Choroid plexus epithelial cell (primary cell): Measurements from ENCODE around the gene CLCF1.

Experiments used
- DNase-seq: peaks from one replicate; pipeline ENCODE4 v3.0.0-alpha.2; 2010; ENCODE audit warnings: low read depth
- H3K4me3 ChIP-seq: 2 replicates; pipeline ENCODE4 v1.5.1; 2011; ENCODE audit warnings: low read depth, mild to moderate bottlenecking, control low read depth, low read length, moderate library complexity
- TF ChIP-seq, protein P1 (sequence below): conservative IDR thresholded peaks from 2 replicates; pipeline ENCODE4 v1.5.1; 2011; ENCODE audit warnings: low read depth, mild to moderate bottlenecking, control low read depth, inconsistent platforms, low read length, moderate library complexity

The CLCF1 gene

DNA sequence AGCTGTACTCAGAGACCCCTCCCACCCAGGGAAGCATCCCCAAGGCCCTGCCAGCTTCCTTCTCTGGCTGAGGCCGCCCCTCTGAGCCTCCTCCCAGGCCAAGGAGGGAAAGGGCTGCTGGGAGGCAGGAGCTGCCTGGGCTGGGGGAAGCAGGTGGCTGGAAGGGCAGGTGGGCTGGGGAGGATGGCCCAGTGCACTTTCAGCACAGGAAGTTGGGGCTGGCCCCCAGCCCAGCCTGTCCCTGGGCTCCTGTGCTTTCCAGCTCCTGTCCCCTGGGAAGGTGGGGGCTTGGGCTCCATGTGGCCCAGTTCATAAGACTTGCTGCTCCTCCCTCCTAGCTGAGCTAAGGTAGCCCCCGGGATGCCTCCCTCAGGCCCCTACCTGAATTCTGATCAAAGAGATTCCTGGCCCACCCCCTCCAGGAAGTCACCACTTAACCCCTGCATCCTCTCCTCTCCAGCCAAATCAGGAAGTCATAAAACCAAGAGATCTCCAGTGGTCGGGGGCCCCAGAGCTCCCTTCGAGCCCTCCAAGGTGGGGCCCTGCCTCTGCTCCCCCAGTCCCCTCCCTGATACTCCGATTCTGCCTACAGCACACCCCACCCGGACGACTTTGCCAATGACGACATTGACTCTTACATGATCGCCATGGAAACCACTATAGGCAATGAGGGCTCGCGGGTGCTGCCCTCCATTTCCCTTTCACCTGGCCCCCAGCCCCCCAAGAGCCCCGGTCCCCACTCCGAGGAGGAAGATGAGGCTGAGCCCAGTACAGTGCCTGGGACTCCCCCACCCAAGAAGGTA, 23.4 kb upstream of the CLCF1 start:
- DNase-seq = no peak
- no peak overlapping the region for H3K4me3 ChIP-seq
- TF ChIP-seq, protein P1, sequence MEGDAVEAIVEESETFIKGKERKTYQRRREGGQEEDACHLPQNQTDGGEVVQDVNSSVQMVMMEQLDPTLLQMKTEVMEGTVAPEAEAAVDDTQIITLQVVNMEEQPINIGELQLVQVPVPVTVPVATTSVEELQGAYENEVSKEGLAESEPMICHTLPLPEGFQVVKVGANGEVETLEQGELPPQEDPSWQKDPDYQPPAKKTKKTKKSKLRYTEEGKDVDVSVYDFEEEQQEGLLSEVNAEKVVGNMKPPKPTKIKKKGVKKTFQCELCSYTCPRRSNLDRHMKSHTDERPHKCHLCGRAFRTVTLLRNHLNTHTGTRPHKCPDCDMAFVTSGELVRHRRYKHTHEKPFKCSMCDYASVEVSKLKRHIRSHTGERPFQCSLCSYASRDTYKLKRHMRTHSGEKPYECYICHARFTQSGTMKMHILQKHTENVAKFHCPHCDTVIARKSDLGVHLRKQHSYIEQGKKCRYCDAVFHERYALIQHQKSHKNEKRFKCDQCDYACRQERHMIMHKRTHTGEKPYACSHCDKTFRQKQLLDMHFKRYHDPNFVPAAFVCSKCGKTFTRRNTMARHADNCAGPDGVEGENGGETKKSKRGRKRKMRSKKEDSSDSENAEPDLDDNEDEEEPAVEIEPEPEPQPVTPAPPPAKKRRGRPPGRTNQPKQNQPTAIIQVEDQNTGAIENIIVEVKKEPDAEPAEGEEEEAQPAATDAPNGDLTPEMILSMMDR = no peak

DNA sequence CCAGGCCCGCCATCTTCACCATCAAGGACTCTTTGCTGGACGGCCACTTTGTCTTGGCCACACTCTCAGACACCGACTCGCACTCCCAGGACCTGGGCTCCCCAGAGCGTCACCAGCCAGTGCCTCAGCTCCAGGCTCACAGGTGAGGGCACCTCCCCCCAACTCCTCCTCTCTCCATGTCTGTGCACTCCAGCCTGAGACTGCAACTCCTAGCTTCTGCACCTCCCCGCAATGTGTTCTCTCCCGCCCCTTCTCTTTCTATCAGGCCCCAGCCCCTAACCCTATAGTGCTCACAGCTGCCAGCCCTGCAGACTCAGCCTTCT, 22.8 kb upstream of the CLCF1 start:
- no peak for DNase-seq
- TF ChIP-seq, protein P1 = no peak
- no peak overlapping the region for H3K4me3 ChIP-seq

DNA sequence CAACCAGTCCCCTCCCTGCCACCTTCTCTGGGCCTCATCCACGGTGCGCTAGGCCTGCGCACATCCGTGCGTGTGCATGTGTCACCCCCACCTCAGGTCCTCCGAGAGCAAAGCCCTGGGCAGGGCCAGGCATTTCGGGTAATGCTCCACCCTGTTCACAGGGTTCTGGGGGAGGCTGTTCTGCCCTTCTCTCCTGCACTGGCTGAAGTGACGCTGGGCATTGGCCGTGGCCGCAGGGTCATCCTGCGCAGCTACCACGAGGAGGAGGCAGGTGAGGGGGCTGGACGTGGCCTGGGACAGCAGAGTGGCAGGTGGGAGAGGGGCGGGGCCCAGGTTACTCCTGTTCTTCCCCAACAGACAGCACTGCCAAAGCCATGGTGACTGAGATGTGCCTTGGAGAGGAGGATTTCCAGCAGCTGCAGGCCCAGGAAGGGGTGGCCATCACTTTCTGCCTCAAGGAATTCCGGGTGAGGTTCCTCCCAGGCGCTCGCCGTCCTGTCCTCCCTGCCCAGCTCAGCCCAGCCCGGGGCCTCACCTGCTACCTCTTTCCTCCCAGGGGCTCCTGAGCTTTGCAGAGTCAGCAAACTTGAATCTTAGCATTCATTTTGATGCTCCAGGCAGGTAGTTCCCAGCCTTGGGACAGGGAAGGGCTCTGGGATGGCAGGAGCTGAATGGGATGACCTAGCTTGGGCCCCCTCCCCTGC, 22.3 kb upstream of the CLCF1 start:
- no peak for DNase-seq
- TF ChIP-seq, protein P1 = no peak
- H3K4me3 ChIP-seq = no peak overlapping the region

DNA sequence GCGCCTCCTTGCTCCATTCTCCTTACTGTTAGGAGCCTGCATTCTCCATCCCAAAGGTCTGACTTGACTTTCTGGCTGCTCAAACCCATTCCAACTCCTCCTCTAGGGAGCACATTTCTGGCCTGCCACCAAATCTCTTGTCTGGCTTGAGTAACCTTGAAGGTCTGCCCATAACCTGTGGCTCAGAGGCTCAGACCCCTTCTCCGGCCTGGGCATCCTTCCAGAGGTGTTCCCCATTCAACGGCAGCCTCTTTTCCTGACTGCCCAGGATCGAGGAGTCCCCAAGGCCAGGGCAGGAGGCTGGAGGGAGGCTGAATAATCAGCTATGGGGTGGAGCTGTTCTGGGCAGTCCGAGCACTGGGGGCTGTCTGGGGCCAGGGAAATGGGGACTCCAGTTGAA, 20.6 kb upstream of the CLCF1 start:
- TF ChIP-seq, protein P1 = no peak
- DNase-seq = no peak
- H3K4me3 ChIP-seq = no peak overlapping the region

DNA sequence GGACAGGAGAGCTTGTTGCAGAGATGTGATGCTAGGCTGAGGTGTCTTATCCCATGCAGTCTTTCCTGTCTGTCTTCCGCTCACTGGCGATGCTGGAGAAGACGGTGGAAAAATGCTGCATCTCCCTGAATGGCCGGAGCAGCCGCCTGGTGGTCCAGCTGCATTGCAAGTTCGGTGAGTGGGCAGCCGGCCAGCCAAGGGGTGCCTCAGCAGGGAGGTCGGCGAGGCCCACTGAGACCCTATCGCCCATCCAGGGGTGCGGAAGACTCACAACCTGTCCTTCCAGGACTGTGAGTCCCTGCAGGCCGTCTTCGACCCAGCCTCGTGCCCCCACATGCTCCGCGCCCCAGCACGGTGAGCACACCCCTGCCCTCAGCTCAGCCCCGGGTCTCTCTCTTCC, 20.0 kb upstream of the CLCF1 start:
- TF ChIP-seq, protein P1 = no peak
- no peak overlapping the region for H3K4me3 ChIP-seq
- DNase-seq = no peak

DNA sequence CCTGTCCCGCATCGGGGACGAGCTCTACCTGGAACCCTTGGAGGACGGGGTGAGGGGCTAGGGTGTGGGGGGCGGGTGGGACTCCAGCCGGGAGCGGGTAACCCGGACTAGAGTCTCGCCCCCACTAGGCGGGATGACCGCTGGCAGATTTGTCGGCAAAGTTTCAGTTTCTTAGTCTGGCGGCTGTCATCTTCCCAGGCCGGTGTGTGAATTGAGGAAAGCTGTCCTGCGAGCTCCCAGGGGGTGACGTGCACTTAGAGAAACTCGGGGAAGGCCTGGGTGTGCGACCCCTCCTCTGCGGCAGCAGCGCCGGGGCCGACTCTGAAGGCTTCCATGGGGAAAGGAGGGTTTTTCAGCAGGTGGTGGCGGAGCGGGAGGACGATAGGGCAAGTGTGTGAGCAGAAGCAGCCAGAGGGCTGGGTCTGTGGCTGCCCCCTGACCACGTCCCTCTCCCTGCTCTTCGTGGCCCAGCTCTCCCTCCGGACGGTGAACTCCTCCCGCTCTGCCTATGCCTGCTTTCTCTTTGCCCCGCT, 18.9 kb upstream of the CLCF1 start:
- no peak for DNase-seq
- TF ChIP-seq, protein P1 = peak; percentile 1
- H3K4me3 ChIP-seq = peak overlapping the region; percentile 93
